HG03159 (cell line): Measurements from ENCODE around the gene SLCO4C1.
A peak's percentile ranks its signal among the peaks of the same experiment; 100 is the strongest.

Experiments
- ATAC-seq: cut with Tn5 transposase; IDR thresholded peaks from one replicate; pipeline ENCODE4 v1.9.1; 2021; ENCODE audit warnings: mild to moderate bottlenecking, moderate library complexity; ENCODE audit not compliant: unreplicated experiment

SLCO4C1 gene

GRCh38 chr5:102277144-102277543 lies 18.9 kb downstream of the SLCO4C1 start:
- ATAC-seq = no peak

- no peak for ATAC-seq
Measured at GRCh38 chr5:102271759-102272158, 24.3 kb downstream of the SLCO4C1 start.

GRCh38 chr5:102270036-102270435 lies 26.0 kb downstream of the SLCO4C1 start:
- no peak for ATAC-seq

- ATAC-seq = no peak
Measured at GRCh38 chr5:102262688-102263087, 33.4 kb downstream of the SLCO4C1 start.

- no peak for ATAC-seq
Measured at GRCh38 chr5:102249381-102249780, 46.7 kb downstream of the SLCO4C1 start.

- no peak for ATAC-seq
Measured at GRCh38 chr5:102243213-102243612, 52.9 kb downstream of the SLCO4C1 start.

GRCh38 chr5:102241809-102242421 lies 54.2 kb downstream of the SLCO4C1 start:
- ATAC-seq = no peak

GRCh38 chr5:102231693-102232619 lies 64.1 kb downstream of the SLCO4C1 start:
- ATAC-seq = peak; percentile 89

GRCh38 chr5:102229685-102230084 lies 66.4 kb downstream of the SLCO4C1 start:
- ATAC-seq = no peak

- no peak for ATAC-seq
Measured at GRCh38 chr5:102226321-102226720, 69.8 kb downstream of the SLCO4C1 start.

- ATAC-seq = peak; percentile 72
Measured at GRCh38 chr5:102223542-102224477, 72.3 kb downstream of the SLCO4C1 start.

- ATAC-seq = no peak
Measured at GRCh38 chr5:102222772-102223171, 73.3 kb downstream of the SLCO4C1 start.

GRCh38 chr5:102221949-102222348 lies 74.1 kb downstream of the SLCO4C1 start:
- ATAC-seq = no peak

- ATAC-seq = peak; percentile 56
Measured at GRCh38 chr5:102218159-102218558, 77.9 kb downstream of the SLCO4C1 start.

GRCh38 chr5:102216678-102217077 lies 79.4 kb downstream of the SLCO4C1 start:
- no peak for ATAC-seq

GRCh38 chr5:102211165-102211564 lies 84.9 kb downstream of the SLCO4C1 start:
- peak; percentile 58 for ATAC-seq

GRCh38 chr5:102200861-102201260 lies 95.2 kb downstream of the SLCO4C1 start:
- ATAC-seq = no peak

GRCh38 chr5:102196481-102196880 lies 99.6 kb downstream of the SLCO4C1 start:
- ATAC-seq = no peak
